Neuronal stem cell (in vitro differentiated cells): Measurements from ENCODE around the gene DPH3.

Source experiments
- DNase-seq: peaks from one replicate; pipeline ENCODE4 v3.0.0-alpha.2; 2013; ENCODE audit warnings: low spot score
- H2AFZ ChIP-seq: one replicate; pipeline ENCODE4 v1.6.1; 2013; ENCODE audit warnings: mild to moderate bottlenecking, low read length, inconsistent platforms
- H2AK5ac ChIP-seq: 2 replicates; pipeline ENCODE4 v1.6.1; 2013; ENCODE audit warnings: low read depth, mild to moderate bottlenecking, inconsistent platforms, low read length, moderate library complexity, mixed read lengths
- H2BK120ac ChIP-seq: 2 replicates; pipeline ENCODE4 v1.6.1; 2013; ENCODE audit warnings: low read depth, mild to moderate bottlenecking, inconsistent platforms, low read length, moderate library complexity, mixed read lengths
- H2BK12ac ChIP-seq: one replicate; pipeline ENCODE4 v1.6.1; 2013; ENCODE audit warnings: low read length, inconsistent platforms
- H2BK15ac ChIP-seq: 2 replicates; pipeline ENCODE4 v1.6.1; 2013; ENCODE audit warnings: mild to moderate bottlenecking, low read length, inconsistent platforms, mixed read lengths
- H2BK5ac ChIP-seq: one replicate; pipeline ENCODE4 v1.6.1; 2013; ENCODE audit warnings: inconsistent platforms, mild to moderate bottlenecking, low read length, moderate library complexity
- H3K14ac ChIP-seq: one replicate; pipeline ENCODE4 v1.6.1; 2013; ENCODE audit warnings: low read length, inconsistent platforms
- H3K18ac ChIP-seq: 2 replicates; pipeline ENCODE4 v1.6.1; 2013; ENCODE audit warnings: low read length, inconsistent platforms
- H3K23ac ChIP-seq: 2 replicates; pipeline ENCODE4 v1.6.1; 2013; ENCODE audit warnings: low read depth, mild to moderate bottlenecking, mixed read lengths, low read length, inconsistent platforms; ENCODE audit not compliant: poor library complexity
- H3K27ac ChIP-seq: replicated peaks from 3 replicates; pipeline ENCODE4 v1.5.1; 2013; ENCODE audit warnings: low read length, inconsistent platforms
- H3K27me3 ChIP-seq, 3 experiments: 2 replicates each; pipeline ENCODE4 v1.6.1; 2013; ENCODE audit warnings: low read length in 3 of 3, mild to moderate bottlenecking in 2 of 3, inconsistent platforms in 1 of 3, low read depth in 1 of 3, mixed read lengths in 1 of 3, moderate library complexity in 1 of 3; ENCODE audit not compliant: control insufficient read depth in 3 of 3, insufficient read depth in 3 of 3
- H3K36me3 ChIP-seq, 2 donors: replicated peaks in 1 of 2; 2 replicates each; pipeline ENCODE4 v1.6.1; 2013; ENCODE audit warnings: low read length in 2 of 2; ENCODE audit not compliant: control insufficient read depth in 2 of 2, insufficient read depth in 2 of 2
- H3K4ac ChIP-seq: 2 replicates; pipeline ENCODE4 v1.6.1; 2013; ENCODE audit warnings: inconsistent platforms, mild to moderate bottlenecking, low read length, moderate library complexity
- H3K4me1 ChIP-seq, 2 donors: 1 replicate in 1 of 2; 2 replicates in 1 of 2; pipeline ENCODE4 v1.6.1; 2013; ENCODE audit warnings: low read length in 2 of 2, low read depth in 1 of 2; ENCODE audit not compliant: control insufficient read depth in 2 of 2, insufficient read depth in 1 of 2
- H3K4me2 ChIP-seq: one replicate; pipeline ENCODE4 v1.6.1; 2013; ENCODE audit warnings: mild to moderate bottlenecking, low read length, inconsistent platforms; ENCODE audit not compliant: insufficient read depth, poor library complexity, severe bottlenecking
- H3K4me3 ChIP-seq, 2 donors: 2 replicates each; pipeline ENCODE4 v1.5.1; 2013; ENCODE audit warnings: low read length in 2 of 2, mild to moderate bottlenecking in 2 of 2, inconsistent platforms in 1 of 2, moderate library complexity in 1 of 2
- H3K79me1 ChIP-seq: one replicate; pipeline ENCODE4 v1.6.1; 2013; ENCODE audit warnings: low read depth, mild to moderate bottlenecking, inconsistent platforms, low read length, moderate library complexity
- H3K9ac ChIP-seq: one replicate; pipeline ENCODE4 v1.6.1; 2013; ENCODE audit warnings: mild to moderate bottlenecking, low read depth, low read length, inconsistent platforms; ENCODE audit not compliant: poor library complexity
- H3K9me3 ChIP-seq, 2 donors: replicated peaks in 1 of 2; 2 replicates each; pipeline versions ENCODE3 to v1.6.1; 2013; ENCODE audit warnings: low read length in 2 of 2, mild to moderate bottlenecking in 2 of 2, inconsistent platforms in 1 of 2, low read depth in 1 of 2, mixed read lengths in 1 of 2, moderate library complexity in 1 of 2; ENCODE audit not compliant: control insufficient read depth in 2 of 2, insufficient read depth in 1 of 2
- H4K8ac ChIP-seq: one replicate; pipeline ENCODE4 v1.6.1; 2013; ENCODE audit warnings: low read depth, mild to moderate bottlenecking, inconsistent platforms, low read length, moderate library complexity
- H4K91ac ChIP-seq: one replicate; pipeline ENCODE4 v1.6.1; 2013; ENCODE audit warnings: low read length, low read depth, mild to moderate bottlenecking, inconsistent platforms; ENCODE audit not compliant: poor library complexity
- whole genome bisulfite sequencing, 2 donors: extraction: QIAGEN DNeasy Blood & Tissue Kit; methylation state at CpG; one replicate each; pipeline ENCODE4 v1.1.7; 2013; ENCODE audit warnings: missing lambda C conversion rate in 2 of 2, mixed read lengths in 1 of 2; ENCODE audit not compliant: insufficient read length in 2 of 2, insufficient replicate concordance in 1 of 2; ENCODE audit errors: extremely low coverage in 2 of 2; 5-methylcytosine and 5-hydroxymethylcytosine counted together

DPH3 gene

GRCh38 chr3:16253601-16254000 lies 11.1 kb downstream of the DPH3 start:
- Histone ChIP-seq H2BK12ac (no peak overlapping the region), H3K23ac (no peak overlapping the region), H4K8ac (no peak overlapping the region), H2BK120ac (no peak overlapping the region), H4K91ac (no peak overlapping the region), H2AK5ac (no peak overlapping the region), H3K4me3 (no peak overlapping the region), H3K79me1 (no peaks in the 10 kb centered on the region), H3K18ac (no peak overlapping the region), H3K4ac (no peak overlapping the region), H3K27me3 (no peaks in the 10 kb centered on the region), H2BK15ac (no peak overlapping the region), H3K4me2 (no peak overlapping the region), H2BK5ac (no peak overlapping the region), H3K9me3 (no peaks in the 10 kb centered on the region), H3K14ac (no peak overlapping the region), H3K9ac (no peak overlapping the region), H3K4me1 (no peaks in the 10 kb centered on the region), H3K27ac (no peak overlapping the region), H3K36me3 (peaks cover 0 to 7% of the 10 kb centered on the region in 2 donors), H2AFZ (no peak overlapping the region)
- DNase-seq, result no peak
- no CpG with 5 or more reads among the region's 7 CpGs for WGBS, 2 donors

GRCh38 chr3:16252988-16253387 lies 11.8 kb downstream of the DPH3 start:
- Histone ChIP-seq H3K27ac (no peak overlapping the region), H3K9ac (no peak overlapping the region), H3K23ac (no peak overlapping the region), H3K4me3 (no peak overlapping the region), H2BK15ac (no peak overlapping the region), H2AFZ (no peak overlapping the region), H2BK120ac (no peak overlapping the region), H2BK12ac (no peak overlapping the region), H3K4me1 (no peaks in the 10 kb centered on the region), H3K14ac (no peak overlapping the region), H3K27me3 (no peaks in the 10 kb centered on the region), H3K79me1 (no peaks in the 10 kb centered on the region), H3K18ac (no peak overlapping the region), H4K91ac (no peak overlapping the region), H3K4ac (no peak overlapping the region), H3K4me2 (no peak overlapping the region), H3K36me3 (peaks cover 0 to 1% of the 10 kb centered on the region in 2 donors), H2AK5ac (no peak overlapping the region), H2BK5ac (no peak overlapping the region), H4K8ac (no peak overlapping the region), H3K9me3 (no peaks in the 10 kb centered on the region)
- WGBS, 2 donors, result no CpG with 5 or more reads among the region's 2 CpGs
- no peak for DNase-seq

- H4K91ac ChIP-seq, result no peak overlapping the region
- H3K4me2 ChIP-seq, result no peak overlapping the region
- H3K4ac ChIP-seq, result no peak overlapping the region
- no peak overlapping the region for H2AFZ ChIP-seq
- H2BK15ac ChIP-seq, result no peak overlapping the region
- H3K79me1 ChIP-seq, result no peaks in the 10 kb centered on the region
- no peak overlapping the region for H4K8ac ChIP-seq
- H2AK5ac ChIP-seq, result no peak overlapping the region
- no peaks in the 10 kb centered on the region for H3K36me3 ChIP-seq
- H3K9ac ChIP-seq, result no peak overlapping the region
- no CpG with 5 or more reads among the region's 7 CpGs for WGBS, 2 donors
- no peak overlapping the region for H3K27ac ChIP-seq
- H2BK120ac ChIP-seq, result no peak overlapping the region
- no peak overlapping the region for H3K23ac ChIP-seq
- H3K27me3 ChIP-seq, result no peaks in the 10 kb centered on the region
- H3K18ac ChIP-seq, result no peak overlapping the region
- no peak overlapping the region for H3K4me3 ChIP-seq
- H2BK5ac ChIP-seq, result no peak overlapping the region
- no peaks in the 10 kb centered on the region for H3K4me1 ChIP-seq
- no peaks in the 10 kb centered on the region for H3K9me3 ChIP-seq
- no peak overlapping the region for H2BK12ac ChIP-seq
- no peak for DNase-seq
- H3K14ac ChIP-seq, result no peak overlapping the region
Measured at GRCh38 chr3:16252243-16252978, 12.3 kb downstream of the DPH3 start.

- no peak overlapping the region for H2AFZ ChIP-seq
- H3K9ac ChIP-seq, result peak overlapping the region; percentile 15
- no peak overlapping the region for H4K91ac ChIP-seq
- no peak for DNase-seq
- H2BK5ac ChIP-seq, result no peak overlapping the region
- H2BK120ac ChIP-seq, result no peak overlapping the region
- H3K23ac ChIP-seq, result peak overlapping the region; percentile 40
- no peak overlapping the region for H2BK12ac ChIP-seq
- no peak overlapping the region for H2AK5ac ChIP-seq
- H3K36me3 ChIP-seq, result no peaks in the 10 kb centered on the region
- H3K9me3 ChIP-seq, result no peaks in the 10 kb centered on the region
- no peak overlapping the region for H3K14ac ChIP-seq
- H3K79me1 ChIP-seq, result no peaks in the 10 kb centered on the region
- H3K27me3 ChIP-seq, result no peaks in the 10 kb centered on the region
- H3K27ac ChIP-seq, result no peak overlapping the region
- H2BK15ac ChIP-seq, result no peak overlapping the region
- H3K4me3 ChIP-seq, result no peak overlapping the region
- no peak overlapping the region for H4K8ac ChIP-seq
- H3K4me1 ChIP-seq, result no peaks in the 10 kb centered on the region
- H3K4me2 ChIP-seq, result no peak overlapping the region
- no peak overlapping the region for H3K4ac ChIP-seq
- no CpG with 5 or more reads among the region's 9 CpGs for WGBS, 2 donors
- no peak overlapping the region for H3K18ac ChIP-seq
Measured at GRCh38 chr3:16251316-16252085, 13.2 kb downstream of the DPH3 start.
